Peyer's patch (tissue), 4 donors: ENCODE results near the gene RFXANK.

Experiments
- POLR2A ChIP-seq, 2 donors: fragments of 450-650 bp; IDR thresholded peaks; one replicate each; pipeline ENCODE4 v1.5.1; 2017; ENCODE audit warnings: antibody characterized with exemption in 2 of 2, mild to moderate bottlenecking in 2 of 2, moderate library complexity in 2 of 2
- TF ChIP-seq, protein P1 (sequence below), 6 experiments: fragments of 450-650 bp in 4 of 6; fragments of 200-600 bp in 2 of 6; sonication (generic) in 1 of 6; IDR thresholded peaks; one replicate each; pipeline ENCODE4 v1.5.1; 2017 to 2019; ENCODE audit warnings: antibody characterized with exemption in 6 of 6, mild to moderate bottlenecking in 3 of 6, moderate library complexity in 1 of 6

- TF ChIP-seq, protein P1, sequence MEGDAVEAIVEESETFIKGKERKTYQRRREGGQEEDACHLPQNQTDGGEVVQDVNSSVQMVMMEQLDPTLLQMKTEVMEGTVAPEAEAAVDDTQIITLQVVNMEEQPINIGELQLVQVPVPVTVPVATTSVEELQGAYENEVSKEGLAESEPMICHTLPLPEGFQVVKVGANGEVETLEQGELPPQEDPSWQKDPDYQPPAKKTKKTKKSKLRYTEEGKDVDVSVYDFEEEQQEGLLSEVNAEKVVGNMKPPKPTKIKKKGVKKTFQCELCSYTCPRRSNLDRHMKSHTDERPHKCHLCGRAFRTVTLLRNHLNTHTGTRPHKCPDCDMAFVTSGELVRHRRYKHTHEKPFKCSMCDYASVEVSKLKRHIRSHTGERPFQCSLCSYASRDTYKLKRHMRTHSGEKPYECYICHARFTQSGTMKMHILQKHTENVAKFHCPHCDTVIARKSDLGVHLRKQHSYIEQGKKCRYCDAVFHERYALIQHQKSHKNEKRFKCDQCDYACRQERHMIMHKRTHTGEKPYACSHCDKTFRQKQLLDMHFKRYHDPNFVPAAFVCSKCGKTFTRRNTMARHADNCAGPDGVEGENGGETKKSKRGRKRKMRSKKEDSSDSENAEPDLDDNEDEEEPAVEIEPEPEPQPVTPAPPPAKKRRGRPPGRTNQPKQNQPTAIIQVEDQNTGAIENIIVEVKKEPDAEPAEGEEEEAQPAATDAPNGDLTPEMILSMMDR (IDR thresholded peaks at IDR 0.05): no peak
- TF ChIP-seq POLR2A (IDR thresholded peaks at IDR 0.05): no peak
Observed at GRCh38 chr19:19155495-19156219, 36.4 kb upstream of the RFXANK start.
